ENCODE results near the gene ACSF3. TPM values are rescaled to one million over a fixed set of nuclear protein-coding genes. Genes with fewer than 3 reads are reported as not detected.

The ACSF3 gene
- total RNA-seq, 3 donors from 2014 or later (not counting 1 experiment from before 2014, with no cell fraction given): 45.0 to 71.4 (median 51.6) TPM

GRCh38 chr16:89070590-89070989 is 23.1 kb upstream of the ACSF3 start:
- H3K9me3 Mint-ChIP-seq: no peaks in the 10 kb centered on the region
- peaks cover 0 to 3% of the 10 kb centered on the region in 2 donors for H3K27me3 Mint-ChIP-seq (ENCODE audit: low read depth in 2 of 2)
- 89% methylated on average over 3 of the region's 24 CpGs for WGBS (ENCODE audit: insufficient coverage)
- H3K27ac Mint-ChIP-seq: no peak overlapping the region
- no peak overlapping the region for H3K4me3 Mint-ChIP-seq
- DNase-seq (no peak), ATAC-seq (no peak)
- no peak overlapping the region for H3K27ac ChIP-seq (ENCODE audit: low read length)
- H3K36me3 Mint-ChIP-seq: no peaks in the 10 kb centered on the region
- H3K4me1 Mint-ChIP-seq: no peaks in the 10 kb centered on the region
- no peaks in the 10 kb centered on the region for H3K36me3 ChIP-seq (ENCODE audit: control insufficient read depth, insufficient read depth, low read length)
- H3K4me1 ChIP-seq (ENCODE audit: control insufficient read depth, insufficient read depth, low read length): peaks cover 10% of the 10 kb centered on the region
- intact Hi-C loops (cut with micrococcal nuclease): no loop called here
- no peak for TF ChIP-seq CTCF (IDR thresholded peaks at IDR 0.05)
- no peaks in the 10 kb centered on the region for H3K9me3 ChIP-seq (ENCODE audit: control insufficient read depth, insufficient read depth, low read length)
- no peaks in the 10 kb centered on the region for H3K27me3 ChIP-seq (ENCODE audit: control insufficient read depth, insufficient read depth, low read length)
- no peak overlapping the region for H3K4me3 ChIP-seq (ENCODE audit: low read length)

GRCh38 chr16:89071686-89072547 is 21.7 kb upstream of the ACSF3 start:
- no peak overlapping the region for H3K4me3 Mint-ChIP-seq
- no peak for ATAC-seq

GRCh38 chr16:89072548-89073130 is 21.0 kb upstream of the ACSF3 start:
- no peaks in the 10 kb centered on the region for H3K36me3 Mint-ChIP-seq
- no peak for TF ChIP-seq CTCF (IDR thresholded peaks at IDR 0.05)

More at GRCh38 chr16:89071686-89072547, 21.7 kb upstream of the ACSF3 start:
- no peaks in the 10 kb centered on the region for H3K4me1 Mint-ChIP-seq
- no peak for DNase-seq
- no peak overlapping the region for H3K27ac ChIP-seq (ENCODE audit: low read length)
- no peak overlapping the region for H3K4me3 ChIP-seq (ENCODE audit: low read length)
- H3K27me3 ChIP-seq (ENCODE audit: control insufficient read depth, insufficient read depth, low read length): no peaks in the 10 kb centered on the region
- no peaks in the 10 kb centered on the region for H3K36me3 Mint-ChIP-seq
- no peaks in the 10 kb centered on the region for H3K9me3 ChIP-seq (ENCODE audit: control insufficient read depth, insufficient read depth, low read length)
- intact Hi-C loops (cut with micrococcal nuclease): no loop called here
- no peaks in the 10 kb centered on the region for H3K9me3 Mint-ChIP-seq
- TF ChIP-seq CTCF (IDR thresholded peaks at IDR 0.05): no peak
- peaks cover 8% of the 10 kb centered on the region for H3K4me1 ChIP-seq (ENCODE audit: control insufficient read depth, insufficient read depth, low read length)
- WGBS (ENCODE audit: insufficient coverage): 89% methylated on average over 29 of the region's 30 CpGs
- H3K27ac Mint-ChIP-seq: no peak overlapping the region
- no peaks in the 10 kb centered on the region for H3K36me3 ChIP-seq (ENCODE audit: control insufficient read depth, insufficient read depth, low read length)
- H3K27me3 Mint-ChIP-seq (ENCODE audit: low read depth in 2 of 2): no peaks in the 10 kb centered on the region

More at GRCh38 chr16:89072548-89073130, 21.0 kb upstream of the ACSF3 start:
- H3K36me3 ChIP-seq (ENCODE audit: control insufficient read depth, insufficient read depth, low read length): no peaks in the 10 kb centered on the region
- ATAC-seq (no peak), DNase-seq (no peak)
- Mint-ChIP-seq H3K9me3 (no peaks in the 10 kb centered on the region), H3K4me1 (no peaks in the 10 kb centered on the region), H3K4me3 (no peak overlapping the region), H3K27ac (no peak overlapping the region), H3K27me3 (ENCODE audit: low read depth in 2 of 2) (no peaks in the 10 kb centered on the region)
- H3K27ac ChIP-seq (ENCODE audit: low read length): no peak overlapping the region
- H3K4me3 ChIP-seq (ENCODE audit: low read length): no peak overlapping the region
- H3K27me3 ChIP-seq (ENCODE audit: control insufficient read depth, insufficient read depth, low read length): no peaks in the 10 kb centered on the region
- H3K9me3 ChIP-seq (ENCODE audit: control insufficient read depth, insufficient read depth, low read length): no peaks in the 10 kb centered on the region
- H3K4me1 ChIP-seq (ENCODE audit: control insufficient read depth, insufficient read depth, low read length): peaks cover 3% of the 10 kb centered on the region
- 95% methylated on average over 21 of the region's 22 CpGs for WGBS (ENCODE audit: insufficient coverage)
- intact Hi-C loops (cut with micrococcal nuclease): no loop called here

Data from natural killer cell (primary cell).